Prostate gland (tissue), 2 donors: Measurements from ENCODE around the gene FAM83C.

ENCODE experiments used
- POLR2A ChIP-seq: fragments of 450-650 bp; IDR thresholded peaks from one replicate; pipeline ENCODE4 v1.6.1; 2016; ENCODE audit warnings: antibody characterized with exemption, mild to moderate bottlenecking
- POLR2AphosphoS5 ChIP-seq: sonication (generic); formaldehyde crosslinking; IDR thresholded peaks from one replicate; pipeline ENCODE4 v1.6.1; 2017; ENCODE audit warnings: antibody characterized with exemption
- TF ChIP-seq, protein P1 (sequence below), 4 experiments: fragments of 200-600 bp in 2 of 4; fragments of 450-650 bp in 2 of 4; sonication (generic) in 2 of 4; IDR thresholded peaks; 1 replicate in 3 of 4; 2 replicates in 1 of 4; pipeline ENCODE4 v1.5.1; 2016 to 2019; ENCODE audit warnings: antibody characterized with exemption in 4 of 4, mild to moderate bottlenecking in 2 of 4, moderate library complexity in 2 of 4

DNA sequence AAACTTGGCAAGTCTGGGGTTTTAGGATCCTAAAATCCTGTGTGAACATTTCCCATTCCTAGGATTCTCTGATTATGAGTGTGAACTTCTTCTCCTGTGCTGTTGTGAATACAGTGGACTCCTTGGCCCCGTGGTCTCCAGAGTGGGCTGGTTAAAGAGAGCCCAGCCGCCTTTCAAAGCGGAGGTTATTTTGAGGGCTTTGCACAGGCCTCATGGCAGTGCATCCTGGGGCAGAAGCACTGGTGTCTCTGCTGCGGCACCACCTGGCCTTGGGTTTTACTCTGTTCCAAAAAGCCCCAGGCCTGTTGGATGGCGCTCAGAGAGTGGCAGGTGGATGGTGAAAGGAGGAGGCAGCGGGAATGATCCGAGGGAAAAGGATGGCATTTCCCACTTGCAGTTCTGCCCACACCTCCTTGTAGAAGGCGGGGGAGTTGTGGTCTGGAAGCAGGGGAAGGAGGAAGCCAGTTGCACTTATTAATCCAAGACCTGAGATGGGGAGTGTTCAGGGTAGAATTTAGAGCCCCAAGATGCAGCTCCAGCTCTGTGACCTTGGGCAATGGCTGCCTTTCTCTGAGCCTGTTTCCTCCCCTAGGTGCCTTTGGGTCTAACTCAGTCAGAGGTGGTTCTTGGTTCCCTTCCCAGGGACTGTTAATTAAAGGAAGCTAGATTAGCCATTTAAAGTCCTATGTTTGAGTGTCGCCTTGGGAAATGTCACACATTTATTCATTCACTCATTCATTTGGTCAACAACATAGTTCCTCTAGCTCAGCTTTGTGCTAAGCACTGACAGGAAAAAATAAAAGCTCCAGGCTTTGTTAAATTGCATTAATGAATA is 43.4 kb downstream of the FAM83C start:
- TF ChIP-seq POLR2A: no peak
- TF ChIP-seq, protein P1, sequence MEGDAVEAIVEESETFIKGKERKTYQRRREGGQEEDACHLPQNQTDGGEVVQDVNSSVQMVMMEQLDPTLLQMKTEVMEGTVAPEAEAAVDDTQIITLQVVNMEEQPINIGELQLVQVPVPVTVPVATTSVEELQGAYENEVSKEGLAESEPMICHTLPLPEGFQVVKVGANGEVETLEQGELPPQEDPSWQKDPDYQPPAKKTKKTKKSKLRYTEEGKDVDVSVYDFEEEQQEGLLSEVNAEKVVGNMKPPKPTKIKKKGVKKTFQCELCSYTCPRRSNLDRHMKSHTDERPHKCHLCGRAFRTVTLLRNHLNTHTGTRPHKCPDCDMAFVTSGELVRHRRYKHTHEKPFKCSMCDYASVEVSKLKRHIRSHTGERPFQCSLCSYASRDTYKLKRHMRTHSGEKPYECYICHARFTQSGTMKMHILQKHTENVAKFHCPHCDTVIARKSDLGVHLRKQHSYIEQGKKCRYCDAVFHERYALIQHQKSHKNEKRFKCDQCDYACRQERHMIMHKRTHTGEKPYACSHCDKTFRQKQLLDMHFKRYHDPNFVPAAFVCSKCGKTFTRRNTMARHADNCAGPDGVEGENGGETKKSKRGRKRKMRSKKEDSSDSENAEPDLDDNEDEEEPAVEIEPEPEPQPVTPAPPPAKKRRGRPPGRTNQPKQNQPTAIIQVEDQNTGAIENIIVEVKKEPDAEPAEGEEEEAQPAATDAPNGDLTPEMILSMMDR (IDR thresholded peaks at IDR 0.05): no peak
- no peak for TF ChIP-seq POLR2AphosphoS5
